HCT116 (cell line): Measurements from ENCODE around the gene DEFB129. TPM values are rescaled to one million over a fixed set of nuclear protein-coding genes. Genes with fewer than 3 reads are reported as not detected.

Source experiments
- ATAC-seq: fragments of 200-7000 bp; cut with Tn5 transposase; 2 replicates; pipeline ENCODE4 v1.9.1; 2020; ENCODE audit warnings: mild to moderate bottlenecking, moderate library complexity
- BruUV-seq: library from RNA; stranded (reverse); fragments of 400-500 nt; replicated peaks from 2 replicates; lab custom pipeline; 2021; lab: Mats Ljungman, UMichigan
- CTCF ChIA-PET: fragments of 300-600 bp; sonication (Branson Sonifier 250); formaldehyde crosslinking; loops from one replicate; lab custom pipeline; 2021; ENCODE audit warnings: antibody characterized with exemption; lab: Charles Lee
- POLR2A ChIA-PET: fragments of 300-600, 350-600 bp; sonication (Branson Sonifier 250); formaldehyde crosslinking; loops from one replicate; lab custom pipeline; 2021; ENCODE audit warnings: antibody characterized with exemption; lab: Charles Lee
- RAD21 ChIA-PET, 2 experiments: fragments of 300-600 bp; sonication (Branson Sonifier 250); formaldehyde crosslinking; loops; one replicate each; lab custom pipeline; 2023; ENCODE audit warnings: low total read pairs in 2 of 2; ENCODE audit not compliant: uncharacterized antibody in 2 of 2, unreplicated experiment in 2 of 2, low non-redundant PET in 1 of 2; lab: Charles Lee
- DNase-seq: peaks from one replicate; pipeline ENCODE4 v3.0.0-alpha.2; 2010; ENCODE audit warnings: low read depth, low spot score
- H2AFZ ChIP-seq: fragments of 200-600 bp; shearing (Covaris generic), sonication (generic); 2 replicates; pipeline ENCODE4 v1.6.1; 2017; ENCODE audit warnings: low read depth, mixed run types, mixed read lengths, antibody characterized with exemption, low read length; ENCODE audit not compliant: poor library complexity, severe bottlenecking
- H3K27ac ChIP-seq: 2 replicates; pipeline ENCODE4 v1.5.1; 2012; ENCODE audit warnings: low read depth, low read length
- H3K27me3 ChIP-seq: fragments of 200-600 bp; sonication (generic); 2 replicates; pipeline ENCODE4 v1.6.1; 2016; ENCODE audit warnings: mixed run types, low read length, mixed read lengths; ENCODE audit not compliant: insufficient read depth
- H3K36me3 ChIP-seq, 2 experiments: fragments of 200-500 bp in 1 of 2; fragments of 200-600 bp in 1 of 2; sonication (Bioruptor generic) in 1 of 2; sonication (generic) in 1 of 2; 2 replicates each; pipeline versions ENCODE4 v1.5.1 to v1.6.1; 2014 to 2016; ENCODE audit warnings: low read length in 2 of 2, inconsistent platforms in 1 of 2, mixed read lengths in 1 of 2, mixed run types in 1 of 2; ENCODE audit not compliant: insufficient read depth in 2 of 2, control insufficient read depth in 1 of 2
- H3K4me1 ChIP-seq, 2 experiments: fragments of 200-600 bp in 1 of 2; sonication (generic) in 1 of 2; 2 replicates each; pipeline versions ENCODE4 v1.5.1 to v1.6.1; 2012 to 2017; ENCODE audit warnings: low read length in 2 of 2, inconsistent platforms in 1 of 2, mild to moderate bottlenecking in 1 of 2, mixed read lengths in 1 of 2, mixed run types in 1 of 2, moderate library complexity in 1 of 2; ENCODE audit not compliant: insufficient read depth in 2 of 2, control insufficient read depth in 1 of 2
- H3K4me2 ChIP-seq: fragments of 200-600 bp; sonication (generic); 2 replicates; pipeline ENCODE4 v1.6.1; 2017; ENCODE audit warnings: mixed run types, low read length, mixed read lengths
- H3K4me3 ChIP-seq, 2 experiments: fragments of 200-600 bp in 1 of 2; sonication (generic) in 1 of 2; replicated peaks in 1 of 2; 2 replicates each; pipeline ENCODE4 v1.5.1; 2011 to 2016; ENCODE audit warnings: low read length in 2 of 2, control low read depth in 1 of 2, low read depth in 1 of 2, mild to moderate bottlenecking in 1 of 2, mixed read lengths in 1 of 2, mixed run types in 1 of 2
- H3K79me2 ChIP-seq: fragments of 200-600 bp; sonication (generic); 2 replicates; pipeline ENCODE4 v1.6.1; 2017; ENCODE audit warnings: mild to moderate bottlenecking, mixed run types, low read length, moderate library complexity, mixed read lengths; ENCODE audit not compliant: insufficient read depth
- H3K9ac ChIP-seq: fragments of 200-600 bp; sonication (generic); 2 replicates; pipeline ENCODE4 v1.6.1; 2016; ENCODE audit warnings: low read length, mixed read lengths
- H3K9me2 ChIP-seq: fragments of 200-600 bp; sonication (generic), shearing (Covaris generic); 2 replicates; pipeline ENCODE4 v1.6.1; 2017; ENCODE audit warnings: mixed run types, mild to moderate bottlenecking, moderate library complexity; ENCODE audit not compliant: insufficient read depth
- H3K9me3 ChIP-seq, 2 experiments: fragments of 200-500 bp in 1 of 2; fragments of 200-600 bp in 1 of 2; sonication (Bioruptor generic) in 1 of 2; sonication (generic) in 1 of 2; 2 replicates each; pipeline ENCODE4 v1.6.1; 2014 to 2017; ENCODE audit warnings: low read length in 2 of 2, mixed read lengths in 2 of 2, inconsistent platforms in 1 of 2, low read depth in 1 of 2, mild to moderate bottlenecking in 1 of 2, mixed run types in 1 of 2, moderate library complexity in 1 of 2; ENCODE audit not compliant: control insufficient read depth in 1 of 2, insufficient read depth in 1 of 2
- H4K20me1 ChIP-seq: fragments of 200-600 bp; sonication (generic), shearing (Covaris generic); 2 replicates; pipeline ENCODE4 v1.6.1; 2017; ENCODE audit warnings: mixed run types, mild to moderate bottlenecking, moderate library complexity; ENCODE audit not compliant: insufficient read depth
- CBX3 ChIP-seq: IDR thresholded peaks from 2 replicates; pipeline ENCODE4 v1.6.1; 2012; ENCODE audit warnings: low read depth
- EGR1 ChIP-seq: IDR thresholded peaks from 2 replicates; pipeline ENCODE4 v1.6.1; 2012; ENCODE audit warnings: low read depth
- EZH2 ChIP-seq: fragments of 200-600 bp; sonication (generic); IDR thresholded peaks from 2 replicates; pipeline ENCODE4 v1.6.1; 2017; ENCODE audit warnings: antibody characterized with exemption, mixed run types
- FOSL1 ChIP-seq: IDR thresholded peaks from 2 replicates; pipeline ENCODE4 v1.6.1; 2012; ENCODE audit warnings: low read depth
- JUND ChIP-seq: IDR thresholded peaks from 2 replicates; pipeline ENCODE4 v1.6.1; 2012
- MAX ChIP-seq: IDR thresholded peaks from 2 replicates; pipeline ENCODE4 v1.6.1; 2012
- RAD21 ChIP-seq: IDR thresholded peaks from 2 replicates; pipeline ENCODE4 v1.6.1; 2012; ENCODE audit warnings: low read depth, mild to moderate bottlenecking
- REST ChIP-seq: IDR thresholded peaks from 2 replicates; pipeline ENCODE4 v1.6.1; 2012; ENCODE audit warnings: low read depth
- SP1 ChIP-seq: IDR thresholded peaks from 2 replicates; pipeline ENCODE4 v1.6.1; 2012; ENCODE audit warnings: low read depth
- SRF ChIP-seq: IDR thresholded peaks from 2 replicates; pipeline ENCODE4 v1.6.1; 2012; ENCODE audit warnings: low read depth
- TCF7L2 ChIP-seq: IDR thresholded peaks from 2 replicates; pipeline ENCODE4 v1.7.0; 2011; ENCODE audit warnings: borderline replicate concordance, inconsistent platforms; ENCODE audit not compliant: insufficient read depth, insufficient read length; ENCODE audit errors: extremely low read depth
- YY1 ChIP-seq: IDR thresholded peaks from 2 replicates; pipeline ENCODE4 v1.6.1; 2011; ENCODE audit warnings: low read length, low read depth, moderate library complexity, mild to moderate bottlenecking; ENCODE audit not compliant: insufficient replicate concordance; ENCODE audit errors: extremely low read depth
- ZFX ChIP-seq: fragments of 450-650 bp; IDR thresholded peaks from 2 replicates; pipeline ENCODE4 v1.6.1; 2017
- ZNF274 ChIP-seq: fragments of 200-500 bp; sonication (Bioruptor generic); IDR thresholded peaks from 2 replicates; pipeline ENCODE4 v1.6.1; 2014; ENCODE audit warnings: mild to moderate bottlenecking, low read depth, low read length, inconsistent platforms
- intact Hi-C: fragments of 100-400 bp; cut with micrococcal nuclease; formaldehyde crosslinking; loops from 2 replicates; pipeline ENCODE4 v1.10.0; 2022
- total RNA-seq: library from RNA; stranded (reverse); gene quantifications from one replicate; pipeline ENCODE4 v1.2.1, GENCODE V29; 2021; ENCODE audit not compliant: unreplicated experiment
- TF ChIP-seq, protein P1 (sequence below), 3 experiments: fragments of 200-600 bp in 1 of 3; sonication (generic) in 1 of 3; IDR thresholded peaks in 2 of 3; conservative IDR thresholded peaks in 1 of 3; 2 replicates each; pipeline ENCODE4 v1.5.1; 2012 to 2017; ENCODE audit warnings: low read depth in 2 of 3, low read length in 2 of 3, antibody characterized with exemption in 1 of 3, borderline replicate concordance in 1 of 3, control low read depth in 1 of 3, mild to moderate bottlenecking in 1 of 3, mixed read lengths in 1 of 3, mixed run types in 1 of 3, moderate library complexity in 1 of 3; ENCODE audit not compliant: insufficient read depth in 1 of 3
- TF ChIP-seq, protein P2 (sequence below): IDR thresholded peaks from 2 replicates; pipeline ENCODE4 v1.6.1; 2012

Gene DEFB129
- total RNA-seq, 1 experiment from 2014 or later, result not detected

GRCh38 chr20:235891-236290 lies 8.8 kb downstream of the DEFB129 start:
- ChIA-PET POLR2A (no interaction called here), RAD21 (no interaction called here), CTCF (no interaction called here)
- no peak overlapping the region for H3K27ac ChIP-seq
- H3K4me2 ChIP-seq, result no peak overlapping the region
- H3K4me3 ChIP-seq, result no peak overlapping the region
- H3K9ac ChIP-seq, result no peak overlapping the region
- TF ChIP-seq RAD21 (peak; percentile 67), ZFX (no peak), JUND (no peak)
- TF ChIP-seq, protein P1, sequence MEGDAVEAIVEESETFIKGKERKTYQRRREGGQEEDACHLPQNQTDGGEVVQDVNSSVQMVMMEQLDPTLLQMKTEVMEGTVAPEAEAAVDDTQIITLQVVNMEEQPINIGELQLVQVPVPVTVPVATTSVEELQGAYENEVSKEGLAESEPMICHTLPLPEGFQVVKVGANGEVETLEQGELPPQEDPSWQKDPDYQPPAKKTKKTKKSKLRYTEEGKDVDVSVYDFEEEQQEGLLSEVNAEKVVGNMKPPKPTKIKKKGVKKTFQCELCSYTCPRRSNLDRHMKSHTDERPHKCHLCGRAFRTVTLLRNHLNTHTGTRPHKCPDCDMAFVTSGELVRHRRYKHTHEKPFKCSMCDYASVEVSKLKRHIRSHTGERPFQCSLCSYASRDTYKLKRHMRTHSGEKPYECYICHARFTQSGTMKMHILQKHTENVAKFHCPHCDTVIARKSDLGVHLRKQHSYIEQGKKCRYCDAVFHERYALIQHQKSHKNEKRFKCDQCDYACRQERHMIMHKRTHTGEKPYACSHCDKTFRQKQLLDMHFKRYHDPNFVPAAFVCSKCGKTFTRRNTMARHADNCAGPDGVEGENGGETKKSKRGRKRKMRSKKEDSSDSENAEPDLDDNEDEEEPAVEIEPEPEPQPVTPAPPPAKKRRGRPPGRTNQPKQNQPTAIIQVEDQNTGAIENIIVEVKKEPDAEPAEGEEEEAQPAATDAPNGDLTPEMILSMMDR (IDR thresholded peaks at IDR 0.05 in 2 of 3, conservative IDR thresholded peaks at IDR 0.05 in 1 of 3; ENCODE audit: borderline replicate concordance in 1 of 3, insufficient read depth in 1 of 3, low read depth in 2 of 3, low read length in 2 of 3), result peak in 2 of 3 experiments; percentile 18 to 44; a peak in 1 of 6 replicates
- BruUV-seq, result no TSS peak
- H3K4me1 ChIP-seq, result no peaks in the 10 kb centered on the region
- ATAC-seq, result no peak
- H4K20me1 ChIP-seq, result no peaks in the 10 kb centered on the region
- intact Hi-C loops, result no loop called here
- DNase-seq, result no peak
- H3K9me2 ChIP-seq, result no peaks in the 10 kb centered on the region
- H3K79me2 ChIP-seq, result no peaks in the 10 kb centered on the region
- H3K36me3 ChIP-seq, result no peaks in the 10 kb centered on the region
- no peaks in the 10 kb centered on the region for H3K27me3 ChIP-seq
- no peaks in the 10 kb centered on the region for H3K9me3 ChIP-seq
- H2AFZ ChIP-seq, result no peak overlapping the region

DNA sequence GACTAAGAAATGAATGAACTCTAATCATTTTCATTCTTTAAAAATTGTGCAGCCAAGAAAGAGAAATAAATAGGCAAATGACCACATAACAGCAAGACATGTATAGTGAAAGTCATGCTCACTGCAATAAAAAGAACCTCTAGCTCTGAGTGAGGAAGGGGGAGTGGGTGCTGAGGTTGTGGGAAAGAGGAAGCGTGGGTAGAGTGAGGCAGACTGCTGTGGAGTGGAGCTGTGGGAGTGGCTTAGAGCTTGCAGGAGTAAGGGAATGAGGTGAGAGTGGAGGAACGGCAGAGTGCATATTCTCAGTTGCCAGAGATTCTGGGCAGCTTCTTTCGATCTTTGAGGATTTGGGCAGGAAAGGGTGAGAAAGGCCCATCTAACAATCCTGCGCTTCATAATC lies 10.4 kb downstream of the DEFB129 start:
- ChIA-PET RAD21 (no interaction called here), POLR2A (interaction anchor here (1.1 kb wide), 1 partner anchor 22 kb away, joined by 4 read pairs; no protein-coding TSS in a partner anchor)
- TF ChIP-seq EZH2 (no peak), SP1 (no peak), YY1 (no peak), FOSL1 (no peak), SRF (no peak), REST (no peak), TCF7L2 (no peak), MAX (no peak), EGR1 (no peak), CBX3 (no peak), ZFX (no peak), ZNF274 (no peak)
- TF ChIP-seq, protein P2, sequence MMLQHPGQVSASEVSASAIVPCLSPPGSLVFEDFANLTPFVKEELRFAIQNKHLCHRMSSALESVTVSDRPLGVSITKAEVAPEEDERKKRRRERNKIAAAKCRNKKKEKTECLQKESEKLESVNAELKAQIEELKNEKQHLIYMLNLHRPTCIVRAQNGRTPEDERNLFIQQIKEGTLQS, result no peak

More for the DNA sequence above, 10.4 kb downstream of the DEFB129 start:
- Histone ChIP-seq H3K27me3 (peaks cover 6% of the 10 kb centered on the region; the same call in 1 of the 2 replicates), H3K27ac (no peak overlapping the region), H3K36me3 (no peaks in the 10 kb centered on the region), H3K9me3 (no peaks in the 10 kb centered on the region), H2AFZ (no peak overlapping the region), H3K4me2 (no peak overlapping the region), H3K79me2 (no peaks in the 10 kb centered on the region), H4K20me1 (no peaks in the 10 kb centered on the region), H3K9me2 (no peaks in the 10 kb centered on the region), H3K4me1 (no peaks in the 10 kb centered on the region), H3K4me3 (no peak overlapping the region), H3K9ac (no peak overlapping the region)
- DNase-seq, result no peak
- intact Hi-C loops, result no loop called here
- ATAC-seq, result no peak
- BruUV-seq, result no TSS peak
- CTCF ChIA-PET, result no interaction called here
